Activated B cell treated with CpG ODN at 0.5 μM for 24 hours (primary cell): Measurements from ENCODE around the gene MED20. TPM values are rescaled to one million over a fixed set of nuclear protein-coding genes. Genes with fewer than 3 reads are reported as not detected.

ENCODE experiments used
- ATAC-seq: fragments of 200-7000 bp; cut with Tn5 transposase; one replicate; pipeline ENCODE4 v1.10.0; 2021; ENCODE audit warnings: low read depth, mild to moderate bottlenecking, moderate library complexity
- CTCF ChIA-PET: fragments of 350-600 bp; sonication (Branson Sonifier 250); formaldehyde crosslinking; loops from one replicate; lab custom pipeline; 2021; ENCODE audit warnings: antibody characterized with exemption; lab: Charles Lee
- POLR2A ChIA-PET: fragments of 350-600 bp; sonication (Branson Sonifier 250); formaldehyde crosslinking; loops from one replicate; lab custom pipeline; 2021; ENCODE audit warnings: antibody characterized with exemption; lab: Charles Lee
- DNase-seq: peaks from one replicate; pipeline ENCODE4 v3.0.0; 2022
- H3K27ac Mint-ChIP-seq: one replicate; pipeline ENCODE4 v1.8.0; 2020; ENCODE audit warnings: mixed read lengths
- H3K27me3 Mint-ChIP-seq: one replicate; pipeline ENCODE4 v1.8.0; 2021; ENCODE audit warnings: mixed read lengths
- H3K36me3 Mint-ChIP-seq: one replicate; pipeline ENCODE4 v1.8.0; 2021; ENCODE audit warnings: low read depth, mixed read lengths
- H3K4me1 Mint-ChIP-seq: one replicate; pipeline ENCODE4 v1.8.0; 2021; ENCODE audit warnings: mixed read lengths
- H3K4me3 Mint-ChIP-seq: one replicate; pipeline ENCODE4 v1.8.0; 2020; ENCODE audit warnings: mild to moderate bottlenecking, mixed read lengths
- H3K9me3 Mint-ChIP-seq: one replicate; pipeline ENCODE4 v1.8.0; 2020; ENCODE audit warnings: mixed read lengths
- CTCF ChIP-seq: fragments of 200-600 bp; IDR thresholded peaks from one replicate; pipeline ENCODE4 v1.8.0; 2022; ENCODE audit warnings: antibody characterized with exemption, mild to moderate bottlenecking
- intact Hi-C: fragments of 100-400 bp; cut with micrococcal nuclease; formaldehyde crosslinking; loops from one replicate; pipeline ENCODE4 v1.15.1; 2024
- total RNA-seq: library from RNA; stranded (reverse); gene quantifications from 2 replicates; pipeline ENCODE4 v1.2.3, GENCODE V29; 2022

Gene MED20
- total RNA-seq, 1 donor from 2014 or later, result 21.1 TPM

DNA sequence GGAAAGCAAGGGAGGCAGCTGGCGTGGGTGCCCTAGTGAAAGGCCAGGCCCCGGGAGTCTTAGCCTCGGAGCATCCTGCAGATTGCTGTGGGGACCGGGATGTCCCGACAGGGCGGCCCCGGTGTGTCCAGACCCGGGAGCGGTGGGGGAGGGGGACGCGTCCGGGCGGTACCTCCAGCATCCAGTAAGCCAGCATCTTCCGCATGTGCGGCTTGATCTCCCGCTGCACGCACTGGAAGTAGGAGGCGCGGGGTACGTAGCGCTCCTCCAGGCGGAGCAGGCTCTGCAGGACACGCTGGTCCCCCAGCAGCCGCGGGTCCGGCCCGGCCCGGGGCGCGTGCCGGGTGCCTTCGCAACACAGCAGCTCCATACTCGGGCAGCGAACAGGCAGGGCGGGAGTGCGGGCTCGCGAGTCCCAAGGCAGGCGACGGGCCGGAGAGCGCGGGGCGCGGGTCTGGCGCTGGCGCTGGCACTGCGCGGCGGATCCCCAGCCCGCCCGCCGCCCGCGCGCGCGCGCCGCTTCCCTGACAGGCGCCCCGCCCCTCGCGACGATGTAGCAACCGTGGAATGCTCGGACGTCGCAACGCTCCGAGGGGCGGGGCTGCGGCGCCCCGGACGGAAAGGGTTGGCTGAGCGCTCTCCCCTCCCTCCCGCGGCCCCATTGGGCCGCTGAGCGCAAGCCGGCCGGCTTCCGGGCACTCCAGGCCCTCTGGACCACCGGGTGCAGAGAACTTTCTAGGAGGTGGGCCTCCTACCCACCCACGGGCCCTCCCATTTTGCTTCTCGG lies 20.5 kb upstream of the MED20 start, which contains the start of gene CCND3:
Gene CCND3 (minus strand): TSS at position 529 of the 787 bp plus-strand sequence. CDS start 159 bp downstream, at position 370.
- TF ChIP-seq CTCF, result no peak
- intact Hi-C loops, result loop anchor here (1.0 to 5.0 kb wide), 6 partner anchors 17 to 98 kb away; partner anchors contain the start of genes BYSL, MED20 and USP49
- H3K4me3 Mint-ChIP-seq, result peak within 1 kb of the TSS; percentile 90
- peak within 1 kb of the TSS; percentile 89 for H3K27ac Mint-ChIP-seq
- no peaks in the 10 kb centered on the region for H3K9me3 Mint-ChIP-seq
- peaks cover 19% of the 10 kb centered on the region for H3K36me3 Mint-ChIP-seq
- H3K4me1 Mint-ChIP-seq, result peaks cover 53% of the 10 kb centered on the region
- ATAC-seq, result peak; percentile 92
- POLR2A ChIA-PET, result interaction anchor here (0.6 to 13.0 kb wide), 13 partner anchors 9 to 154 kb away, joined by 3 to 195 read pairs (median 4); partner anchors contain the start of genes BYSL, MED20, TAF8 and TOMM6
- CTCF ChIA-PET, result interaction anchor here (0.9 to 8.0 kb wide), 4 partner anchors 19 to 154 kb away, joined by 4 to 90 read pairs (median 5); partner anchors contain the start of genes BYSL, MED20 and TOMM6
- H3K27me3 Mint-ChIP-seq, result no peaks in the 10 kb centered on the region
- peak; percentile 85 for DNase-seq

DNA sequence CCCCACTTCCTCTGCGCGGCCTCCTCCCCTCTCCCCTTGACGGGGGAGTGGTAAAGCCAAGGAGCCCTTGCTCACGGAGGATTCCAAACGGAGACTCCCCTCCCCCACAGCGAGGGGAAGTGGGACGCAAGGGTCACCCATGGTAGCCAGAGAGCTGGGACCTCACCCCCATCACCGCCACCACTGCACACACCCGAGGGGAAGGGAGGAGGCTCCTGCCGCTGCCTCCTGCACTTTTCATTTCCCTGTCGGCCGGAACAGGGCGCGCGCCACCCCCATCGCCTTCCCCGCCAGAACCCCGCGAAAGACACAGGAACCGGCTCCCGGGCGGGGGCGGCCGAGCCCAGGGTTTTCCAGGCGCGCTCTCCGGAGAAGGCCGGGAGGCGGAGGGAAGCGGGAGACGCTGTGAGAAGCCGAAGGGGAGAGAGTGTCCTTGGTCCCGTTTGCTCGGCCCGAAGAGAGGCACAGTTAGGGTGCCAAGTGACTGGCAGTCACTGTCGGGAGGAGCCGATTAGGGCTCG lies 19.9 kb upstream of the MED20 start:
- DNase-seq, result peak; percentile 45
- Mint-ChIP-seq H3K4me3 (peak overlapping the region; percentile 90), H3K27ac (peak overlapping the region; percentile 83), H3K4me1 (peaks cover 60% of the 10 kb centered on the region), H3K36me3 (peaks cover 25% of the 10 kb centered on the region), H3K9me3 (no peaks in the 10 kb centered on the region), H3K27me3 (no peaks in the 10 kb centered on the region)
- peak; percentile 15 for ATAC-seq
- intact Hi-C loops, result loop anchor here (1.0 to 5.0 kb wide), 6 partner anchors 17 to 98 kb away; partner anchors contain the start of genes BYSL, MED20 and USP49
- TF ChIP-seq CTCF, result no peak
- ChIA-PET CTCF (interaction anchor here (1.1 to 8.0 kb wide), 3 partner anchors 18 to 154 kb away, joined by 4 to 90 read pairs (median 4); partner anchors contain the start of gene TOMM6), POLR2A (interaction anchor here (0.7 to 13.0 kb wide), 9 partner anchors 19 to 535 kb away, joined by 3 to 195 read pairs (median 7); partner anchors contain the start of genes BYSL, MED20, TAF8 and USP49)

DNA sequence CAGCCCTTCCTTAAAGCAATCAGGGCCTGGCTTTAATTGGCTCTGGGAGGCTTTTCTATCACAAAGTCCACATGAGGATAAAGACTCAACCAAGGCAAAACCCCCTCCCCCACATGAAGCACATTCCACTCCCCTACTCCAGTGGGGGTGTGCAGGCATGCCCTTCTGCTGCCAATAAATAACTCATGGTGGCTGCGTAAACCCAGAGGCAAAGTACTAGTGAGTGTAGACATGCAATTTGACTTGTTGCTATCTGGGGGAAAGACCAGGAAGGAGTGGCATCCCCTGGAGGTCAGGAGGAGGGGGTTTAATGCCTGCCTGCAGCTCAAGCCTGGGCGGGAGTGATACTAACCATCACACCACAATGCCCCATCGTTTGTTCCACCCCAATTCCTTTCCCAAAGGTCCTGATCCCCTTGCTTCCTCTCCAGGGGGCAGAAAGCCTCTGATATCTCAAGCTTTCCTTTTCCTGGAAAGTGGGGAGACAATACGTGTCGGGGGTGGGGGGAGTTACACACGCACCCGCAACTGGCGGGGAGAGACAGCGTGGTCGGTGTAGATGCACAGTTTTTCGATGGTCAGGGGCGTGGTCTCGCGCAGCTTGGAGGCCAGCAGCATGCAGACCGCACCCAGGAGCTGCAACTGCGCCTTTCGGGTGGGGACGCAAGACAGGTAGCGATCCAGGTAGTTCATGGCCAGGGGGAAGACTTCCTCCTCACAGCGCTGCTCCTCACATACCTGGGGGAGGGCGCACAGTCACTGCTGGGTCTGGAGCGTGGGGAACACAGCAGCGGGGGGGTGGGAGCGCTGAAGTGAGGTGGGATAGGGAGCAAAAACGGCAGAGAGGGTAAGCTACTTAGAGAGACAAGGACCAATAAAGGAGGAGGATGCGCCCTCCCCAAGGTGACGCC lies 19.2 kb upstream of the MED20 start:
- DNase-seq (no peak), ATAC-seq (no peak)
- H3K36me3 Mint-ChIP-seq, result peaks cover 24% of the 10 kb centered on the region
- no peaks in the 10 kb centered on the region for H3K27me3 Mint-ChIP-seq
- CTCF ChIA-PET, result interaction anchor here (0.8 to 8.0 kb wide), 4 partner anchors 19 to 153 kb away, joined by 3 to 90 read pairs (median 9); partner anchors contain the start of genes BYSL, MED20 and TOMM6
- TF ChIP-seq CTCF, result no peak
- intact Hi-C loops, result loop anchor here (5.0 kb wide), 1 partner anchor 37 kb away; no protein-coding TSS in a partner anchor
- H3K27ac Mint-ChIP-seq, result peak overlapping the region; percentile 83
- peak overlapping the region; percentile 90 for H3K4me3 Mint-ChIP-seq
- H3K9me3 Mint-ChIP-seq, result no peaks in the 10 kb centered on the region
- POLR2A ChIA-PET, result interaction anchor here (0.5 to 13.0 kb wide), 13 partner anchors 8 to 909 kb away, joined by 3 to 195 read pairs (median 7); partner anchors contain the start of genes BYSL, MED20, TAF8 and USP49
- H3K4me1 Mint-ChIP-seq, result peaks cover 65% of the 10 kb centered on the region

- peak overlapping the region; percentile 83 for H3K27ac Mint-ChIP-seq
- H3K9me3 Mint-ChIP-seq, result no peaks in the 10 kb centered on the region
- no peak for ATAC-seq
- no peak for TF ChIP-seq CTCF
- H3K36me3 Mint-ChIP-seq, result peaks cover 32% of the 10 kb centered on the region
- DNase-seq, result no peak
- H3K4me1 Mint-ChIP-seq, result peaks cover 73% of the 10 kb centered on the region
- CTCF ChIA-PET, result interaction anchor here (0.7 to 8.0 kb wide), 8 partner anchors 18 to 152 kb away, joined by 3 to 90 read pairs (median 4); partner anchors contain the start of genes BYSL, MED20 and TOMM6
- peak overlapping the region; percentile 90 for H3K4me3 Mint-ChIP-seq
- H3K27me3 Mint-ChIP-seq, result no peaks in the 10 kb centered on the region
- POLR2A ChIA-PET, result interaction anchor here (0.5 to 13.0 kb wide), 13 partner anchors 9 to 404 kb away, joined by 3 to 195 read pairs (median 5); partner anchors contain the start of genes BYSL, MED20, TAF8 and USP49
- intact Hi-C loops, result no loop called here
Measured at GRCh38 chr6:41939176-41939847, 18.4 kb upstream of the MED20 start.
